NCI-H2171 treated with DMSO at 0.1 percent for 48 hours (cell line): Measurements from ENCODE around the gene ITGAD.
A peak's percentile ranks its signal among the peaks of the same experiment; 100 is the strongest.

Experiments used
- DNase-seq: peaks from one replicate; lab custom pipeline; 2025; lab: John Stamatoyannopoulos, UW

ITGAD gene

GRCh38 chr16:31365131-31365865 is 27.8 kb upstream of the ITGAD start:
- DNase-seq, result no peak

- no peak for DNase-seq
Measured at GRCh38 chr16:31367853-31368252, 25.3 kb upstream of the ITGAD start.

DNA sequence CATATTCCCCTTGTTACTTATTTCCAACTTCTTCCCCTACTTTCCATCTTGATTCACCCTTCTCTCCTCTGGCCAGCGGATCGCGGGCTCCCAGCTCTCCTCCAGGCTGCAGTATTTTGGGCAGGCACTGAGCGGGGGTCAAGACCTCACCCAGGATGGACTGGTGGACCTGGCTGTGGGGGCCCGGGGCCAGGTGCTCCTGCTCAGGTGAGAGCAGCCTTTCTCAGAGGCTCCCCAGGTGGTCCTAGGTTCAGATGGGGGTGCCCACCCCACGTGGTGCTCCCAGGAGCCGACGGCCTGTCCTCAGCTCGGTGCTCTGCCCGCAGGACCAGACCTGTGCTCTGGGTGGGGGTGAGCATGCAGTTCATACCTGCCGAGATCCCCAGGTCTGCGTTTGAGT is 22.1 kb upstream of the ITGAD start:
- no peak for DNase-seq

- DNase-seq, result no peak
Measured at GRCh38 chr16:31371619-31372484, 21.3 kb upstream of the ITGAD start.

GRCh38 chr16:31373235-31373634 is 19.9 kb upstream of the ITGAD start:
- DNase-seq, result no peak

DNA sequence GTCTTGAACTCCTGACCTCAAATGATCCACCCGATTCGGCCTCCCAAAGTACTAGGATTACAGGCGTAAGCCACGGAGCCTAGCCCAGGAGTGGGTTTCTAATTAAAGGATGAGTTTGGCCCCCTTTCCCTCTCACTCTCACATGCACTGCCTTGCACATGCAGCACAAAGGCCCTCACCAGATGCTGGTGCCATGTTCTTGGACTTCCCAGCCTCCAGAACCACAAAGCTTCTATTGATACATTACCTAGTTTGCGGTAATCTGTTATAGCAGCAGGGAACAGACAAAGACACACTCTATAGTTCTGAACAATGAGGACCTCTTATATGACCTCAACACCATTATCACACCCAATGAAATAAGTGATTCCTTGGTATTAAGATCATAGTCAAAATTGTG is 17.9 kb upstream of the ITGAD start:
- DNase-seq, result no peak

DNA sequence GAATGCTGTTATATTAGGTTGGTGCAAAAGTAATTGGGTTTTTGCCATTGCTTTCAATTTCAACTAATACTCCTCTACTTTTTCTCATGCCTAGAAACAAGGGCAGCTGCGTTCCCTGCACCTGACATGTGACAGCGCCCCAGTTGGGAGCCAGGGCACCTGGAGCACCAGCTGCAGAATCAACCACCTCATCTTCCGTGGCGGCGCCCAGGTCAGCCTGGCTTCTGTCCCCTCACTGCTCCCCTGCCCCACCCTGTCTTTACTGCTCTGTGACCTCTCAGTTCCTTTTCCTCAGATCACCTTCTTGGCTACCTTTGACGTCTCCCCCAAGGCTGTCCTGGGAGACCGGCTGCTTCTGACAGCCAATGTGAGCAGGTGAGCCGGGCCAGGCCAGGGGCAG is 16.4 kb upstream of the ITGAD start:
- DNase-seq, result no peak

- DNase-seq, result no peak
Measured at GRCh38 chr16:31377210-31377903, 15.8 kb upstream of the ITGAD start.

DNA sequence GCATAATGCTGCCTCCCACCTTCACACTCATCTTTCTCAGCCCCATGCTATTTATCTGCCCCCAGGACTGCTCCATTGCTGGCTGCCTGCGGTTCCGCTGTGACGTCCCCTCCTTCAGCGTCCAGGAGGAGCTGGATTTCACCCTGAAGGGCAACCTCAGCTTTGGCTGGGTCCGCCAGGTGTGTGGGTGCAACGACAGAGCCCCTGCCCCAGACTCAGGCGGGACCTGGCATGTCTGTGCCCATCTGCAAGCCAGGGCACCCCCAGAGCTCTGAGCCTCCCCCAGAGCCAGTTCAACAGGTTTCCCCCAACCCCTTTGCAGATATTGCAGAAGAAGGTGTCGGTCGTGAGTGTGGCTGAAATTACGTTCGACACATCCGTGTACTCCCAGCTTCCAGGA is 12.9 kb upstream of the ITGAD start:
- DNase-seq, result no peak

GRCh38 chr16:31382485-31383161 is 10.5 kb upstream of the ITGAD start:
- DNase-seq, result peak; percentile 24

- no peak for DNase-seq
Measured at GRCh38 chr16:31385680-31386079, 7.5 kb upstream of the ITGAD start.

GRCh38 chr16:31386157-31386984 is 6.8 kb upstream of the ITGAD start:
- no peak for DNase-seq

DNA sequence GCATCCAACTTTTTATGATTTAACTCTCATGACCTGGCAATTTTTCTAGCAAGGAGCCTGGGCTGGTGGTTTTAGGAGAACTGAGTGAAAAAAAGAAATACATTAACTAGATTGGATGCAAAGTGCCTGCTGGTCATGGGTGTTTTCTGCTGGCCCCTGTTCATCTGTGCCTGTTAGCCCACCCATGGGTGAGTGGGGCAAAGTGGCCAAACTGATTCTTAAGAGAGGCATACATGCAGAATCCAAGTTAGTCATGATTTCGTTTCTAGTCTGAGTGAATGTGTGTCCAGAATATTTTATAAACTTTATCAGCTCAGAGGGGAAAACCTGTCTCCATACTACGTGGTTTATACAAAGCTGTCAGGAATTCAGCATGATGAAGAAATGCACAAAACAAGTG is 4.6 kb upstream of the ITGAD start:
- DNase-seq, result no peak

DNA sequence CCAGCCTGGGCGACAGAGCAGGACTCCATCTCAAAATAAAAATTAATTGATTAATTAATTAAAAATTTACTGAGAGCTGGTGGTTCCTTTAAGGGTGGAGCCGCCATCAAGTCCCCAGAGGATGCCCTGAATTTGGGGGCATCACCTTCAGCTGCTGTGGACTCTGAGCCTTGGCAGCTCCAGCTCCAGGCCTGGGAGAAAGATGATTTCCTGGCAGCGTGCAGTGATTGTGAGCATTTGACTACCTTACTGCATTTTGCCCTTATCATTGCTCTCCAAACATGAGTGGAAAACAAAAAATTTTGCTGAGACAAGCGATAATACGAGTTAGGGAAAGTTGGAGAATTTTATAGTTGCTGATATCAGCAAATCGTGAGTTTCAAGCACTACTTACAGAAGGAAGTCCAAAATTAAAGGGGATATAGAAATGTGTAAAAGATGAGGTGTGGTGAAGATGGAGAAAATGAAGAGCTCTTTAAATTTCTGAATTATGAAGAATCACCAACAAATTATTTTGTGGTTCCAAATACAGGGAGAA is 2.6 kb upstream of the ITGAD start:
- DNase-seq, result no peak

DNA sequence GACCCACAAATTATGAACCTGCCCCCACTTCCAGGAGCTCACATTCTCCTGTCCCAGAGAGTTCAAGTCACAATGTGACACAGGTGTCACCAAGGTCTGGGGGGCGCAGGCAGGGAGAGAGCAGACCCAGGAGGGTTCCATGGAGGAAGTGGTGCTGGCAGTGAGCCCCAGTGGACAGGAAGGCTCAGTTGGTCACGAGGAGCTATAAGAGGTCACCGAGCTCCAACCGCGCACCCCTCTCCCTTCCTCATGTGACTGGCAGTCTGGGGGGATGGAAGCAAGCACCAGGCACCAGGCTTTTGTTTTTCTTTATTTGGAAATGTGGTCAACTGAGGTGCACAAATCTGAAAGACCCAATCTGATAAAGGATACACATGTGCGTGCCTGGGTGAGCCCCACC is 2.5 kb downstream of the ITGAD start:
- DNase-seq, result no peak

DNA sequence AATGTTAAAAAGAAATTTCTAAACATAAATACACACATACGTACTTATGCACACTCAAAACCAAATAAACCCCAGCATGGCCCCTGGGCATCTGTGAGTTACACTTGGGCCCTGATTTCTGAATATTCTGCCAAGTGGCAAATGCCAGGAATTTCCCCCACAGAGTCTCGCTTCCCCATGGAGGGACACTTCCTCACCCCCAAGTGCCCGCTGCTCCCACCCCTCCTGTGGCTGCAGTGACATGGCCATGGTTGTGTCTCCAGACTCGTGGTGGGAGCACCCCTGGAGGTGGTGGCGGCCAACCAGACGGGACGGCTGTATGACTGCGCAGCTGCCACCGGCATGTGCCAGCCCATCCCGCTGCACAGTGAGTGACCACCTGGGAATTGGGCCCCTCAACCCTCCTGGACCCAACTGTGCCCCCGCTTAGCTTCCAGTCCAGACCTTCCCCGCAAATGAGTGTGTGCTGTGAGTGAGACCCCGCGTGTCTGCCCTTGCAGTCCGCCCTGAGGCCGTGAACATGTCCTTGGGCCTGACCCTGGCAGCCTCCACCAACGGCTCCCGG is 4.0 kb downstream of the ITGAD start:
- no peak for DNase-seq

- no peak for DNase-seq
Measured at GRCh38 chr16:31397701-31398100, 4.6 kb downstream of the ITGAD start.

- no peak for DNase-seq
Measured at GRCh38 chr16:31400191-31400590, 7.1 kb downstream of the ITGAD start.

DNA sequence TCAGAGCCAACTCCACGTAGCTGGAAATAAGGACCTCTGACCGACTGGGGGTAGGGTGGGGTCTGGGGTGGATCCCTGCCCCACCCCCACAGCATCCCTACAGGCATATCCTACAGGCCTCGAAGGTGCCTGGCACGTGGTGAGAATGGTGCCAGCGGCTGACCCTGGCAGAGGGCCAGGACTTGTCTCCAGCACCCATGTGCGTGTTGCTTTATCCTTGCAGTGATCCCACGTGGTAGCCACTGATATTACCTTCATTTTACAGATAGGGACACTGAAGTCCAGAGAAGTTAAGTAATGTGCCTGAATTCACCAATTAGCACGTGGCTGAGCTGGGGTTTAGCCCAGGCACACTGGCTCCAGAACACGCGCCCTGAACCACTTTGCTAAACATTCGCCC is 8.3 kb downstream of the ITGAD start:
- DNase-seq, result no peak

DNA sequence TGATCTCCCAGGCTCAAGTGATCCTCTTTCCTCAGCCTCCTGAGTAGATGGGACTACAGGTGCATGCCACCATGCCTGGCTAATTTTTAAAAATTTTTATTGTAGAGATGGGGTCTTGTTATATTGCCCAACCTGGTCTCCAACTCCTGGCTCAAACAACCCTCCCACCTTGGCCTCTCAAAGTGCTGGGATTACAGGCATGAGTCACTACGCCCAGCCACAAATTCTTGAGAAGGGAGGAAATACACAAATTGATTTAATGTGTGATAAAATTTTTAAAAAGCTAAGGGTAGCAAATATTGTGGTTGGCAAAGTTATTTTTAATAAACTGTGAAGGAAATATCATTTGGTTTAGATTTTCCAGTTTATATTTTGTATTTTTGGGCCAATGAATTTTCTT is 9.6 kb downstream of the ITGAD start:
- DNase-seq, result no peak
